Gastrocnemius medialis (tissue), 4 donors: ENCODE data around the gene ENDOG.

Source experiments
- CTCF ChIP-seq, 5 experiments: fragments of 450-650 bp in 3 of 5; fragments of 200-600 bp in 2 of 5; sonication (generic) in 2 of 5; IDR thresholded peaks in 4 of 5; conservative IDR thresholded peaks in 1 of 5; 1 replicate in 4 of 5; 2 replicates in 1 of 5; pipeline ENCODE4 v1.5.1; 2016 to 2019; ENCODE audit warnings: antibody characterized with exemption in 5 of 5, mild to moderate bottlenecking in 3 of 5, moderate library complexity in 3 of 5
- POLR2A ChIP-seq, 2 donors: fragments of 450-650 bp; IDR thresholded peaks; one replicate each; pipeline ENCODE4 v1.6.1; 2017; ENCODE audit warnings: antibody characterized with exemption in 2 of 2, mild to moderate bottlenecking in 2 of 2, moderate library complexity in 2 of 2

- TF ChIP-seq CTCF (IDR thresholded peaks at IDR 0.05 in 4 of 5, conservative IDR thresholded peaks at IDR 0.05 in 1 of 5) (no peak), POLR2A (IDR thresholded peaks at IDR 0.05) (no peak)
Observed at GRCh38 chr9:128870128-128870940, 52.0 kb downstream of the ENDOG start.
